WTC11 (cell line): ENCODE data around the gene NLGN3.

Experiments used
- JUN ChIP-seq: sonication (generic); formaldehyde crosslinking; IDR thresholded peaks from 2 replicates; pipeline ENCODE4 v1.8.0; 2023; ENCODE audit warnings: mild to moderate bottlenecking, missing genetic modification reagents
- TF ChIP-seq, protein P1 (sequence below): fragments of 200-600 bp; IDR thresholded peaks from 2 replicates; pipeline ENCODE4 v1.8.0; 2022; ENCODE audit warnings: antibody characterized with exemption

DNA sequence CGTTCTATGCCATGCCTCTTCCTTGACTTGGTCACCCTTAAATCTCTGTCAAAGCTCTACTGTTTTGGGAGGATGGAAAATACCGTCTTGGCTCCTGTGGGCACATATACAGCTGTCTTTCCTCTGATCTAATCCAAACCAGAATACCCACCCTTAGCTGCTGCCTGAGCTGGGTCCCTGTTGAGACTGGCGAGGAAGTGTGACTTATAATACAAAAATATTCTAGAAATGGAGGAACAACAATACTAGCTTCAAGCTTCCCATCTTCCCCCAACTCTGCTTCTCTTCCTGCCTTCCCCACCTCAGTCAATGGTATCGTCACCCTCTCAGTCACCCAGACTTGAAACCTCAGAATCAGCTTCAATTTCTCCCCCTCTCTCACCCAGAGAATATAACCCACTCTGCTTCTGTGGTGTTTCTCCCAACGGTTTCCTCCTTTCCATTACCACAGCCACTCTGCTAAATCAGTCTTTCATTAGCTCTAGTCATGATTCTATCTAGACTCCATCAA lies 32.7 kb upstream of the NLGN3 start:
- TF ChIP-seq, protein P1, sequence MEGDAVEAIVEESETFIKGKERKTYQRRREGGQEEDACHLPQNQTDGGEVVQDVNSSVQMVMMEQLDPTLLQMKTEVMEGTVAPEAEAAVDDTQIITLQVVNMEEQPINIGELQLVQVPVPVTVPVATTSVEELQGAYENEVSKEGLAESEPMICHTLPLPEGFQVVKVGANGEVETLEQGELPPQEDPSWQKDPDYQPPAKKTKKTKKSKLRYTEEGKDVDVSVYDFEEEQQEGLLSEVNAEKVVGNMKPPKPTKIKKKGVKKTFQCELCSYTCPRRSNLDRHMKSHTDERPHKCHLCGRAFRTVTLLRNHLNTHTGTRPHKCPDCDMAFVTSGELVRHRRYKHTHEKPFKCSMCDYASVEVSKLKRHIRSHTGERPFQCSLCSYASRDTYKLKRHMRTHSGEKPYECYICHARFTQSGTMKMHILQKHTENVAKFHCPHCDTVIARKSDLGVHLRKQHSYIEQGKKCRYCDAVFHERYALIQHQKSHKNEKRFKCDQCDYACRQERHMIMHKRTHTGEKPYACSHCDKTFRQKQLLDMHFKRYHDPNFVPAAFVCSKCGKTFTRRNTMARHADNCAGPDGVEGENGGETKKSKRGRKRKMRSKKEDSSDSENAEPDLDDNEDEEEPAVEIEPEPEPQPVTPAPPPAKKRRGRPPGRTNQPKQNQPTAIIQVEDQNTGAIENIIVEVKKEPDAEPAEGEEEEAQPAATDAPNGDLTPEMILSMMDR: no peak
- TF ChIP-seq JUN (CRISPR knock-in tag): no peak
